Heart left ventricle (tissue), 16 donors: ENCODE measurements around the gene OTOGL. TPM values are rescaled to one million over a fixed set of nuclear protein-coding genes. Genes with fewer than 3 reads are reported as not detected.

Experiments used
- ATAC-seq, 4 donors: fragments of 200-7000 bp; cut with Tn5 transposase; one replicate each; pipeline ENCODE4 v1.9.1; 2020 to 2022; ENCODE audit warnings: moderate library complexity in 4 of 4, mild to moderate bottlenecking in 3 of 4, moderate number of reproducible peaks in 1 of 4
- DNase-seq, 5 donors: peaks; one replicate each; pipeline ENCODE4 v3.0.0-alpha.2; 2020
- H3K27ac ChIP-seq, 12 donors: fragments of 200-600 bp; sonication (generic) in 4 of 12; one replicate each; pipeline versions ENCODE4 v1.5.0 to v1.8.0; 2016 to 2022; ENCODE audit warnings: mild to moderate bottlenecking in 2 of 12
- H3K27me3 ChIP-seq, 9 donors: fragments of 200-600 bp; sonication (generic) in 2 of 9; one replicate each; pipeline versions ENCODE4 v1.5.1 to v1.8.0; 2016 to 2022; ENCODE audit warnings: mild to moderate bottlenecking in 3 of 9
- H3K36me3 ChIP-seq, 9 donors: fragments of 200-600 bp; sonication (generic) in 2 of 9; one replicate each; pipeline versions ENCODE4 v1.5.0 to v1.8.0; 2018 to 2022; ENCODE audit warnings: mild to moderate bottlenecking in 2 of 9
- H3K4me1 ChIP-seq, 12 donors: fragments of 200-600 bp; sonication (generic) in 4 of 12; one replicate each; pipeline versions ENCODE4 v1.5.0 to v1.8.0; 2016 to 2022; ENCODE audit warnings: mild to moderate bottlenecking in 3 of 12
- H3K4me3 ChIP-seq, 12 donors: fragments of 200-600 bp; sonication (generic) in 4 of 12; one replicate each; pipeline versions ENCODE4 v1.5.0 to v1.8.0; 2017 to 2022; ENCODE audit warnings: mild to moderate bottlenecking in 9 of 12, moderate library complexity in 4 of 12
- H3K9me3 ChIP-seq, 12 donors: fragments of 200-600 bp; sonication (generic) in 4 of 12; one replicate each; pipeline versions ENCODE4 v1.5.0 to v1.8.0; 2016 to 2022; ENCODE audit warnings: mild to moderate bottlenecking in 1 of 12
- POLR2A ChIP-seq, 2 donors: fragments of 450-650 bp; IDR thresholded peaks; one replicate each; pipeline ENCODE4 v1.6.1; 2017; ENCODE audit warnings: antibody characterized with exemption in 2 of 2, mild to moderate bottlenecking in 2 of 2, moderate library complexity in 2 of 2
- WGBS, 4 donors: extraction: QIAGEN DNeasy Blood & Tissue Kit in 2 of 4; methylation state at CpG; one replicate each; pipeline versions ENCODE4 v1.1.5 to v1.1.7; 2013 to 2018; 5-methylcytosine and 5-hydroxymethylcytosine counted together
- intact Hi-C, 10 donors: fragments of 100-400 bp; cut with DNase I; formaldehyde crosslinking; loops; one replicate each; pipeline versions ENCODE4 v1.11.1 to v1.14.2; 2022
- polyA plus RNA-seq, 2 donors: library from polyadenylated mRNA; stranded (reverse); fragments of 200-250 nt; gene quantifications; one replicate each; pipeline ENCODE4 v1.2.3, GENCODE V29; 2013
- total RNA-seq, 9 donors: library from RNA; depleted of rRNA in 2 of 9; stranded (reverse); fragments of >200 nt in 2 of 9; fragmentation: NEBNext Ultra II Directional in 3 of 9; extraction: Animal tissue kit (Norgen Biotek cat#: 25700) in 3 of 9; gene quantifications; one replicate each; pipeline versions ENCODE4 v1.1.0 to v1.2.4, GENCODE V29; 2016 to 2023
- TF ChIP-seq, protein P1 (sequence below), 12 donors: fragments of 200-600 bp; sonication (generic) in 4 of 12; IDR thresholded peaks; one replicate each; pipeline versions ENCODE4 v1.5.0 to v1.8.0; 2018 to 2022; ENCODE audit warnings: antibody characterized with exemption in 12 of 12, mild to moderate bottlenecking in 5 of 12
- donor health status: ischemic (EF 13 %, LVEDD 7.1; RV severe dilation, severe dysfunction).
- donor health status: healthy with polysubstance abuse.
- donor health status: DM: no; HTN: yes; CAD: no.
- donor health status: DM: no; HTN: no; CAD: no.
- donor health status: ischemic (EF 25% LVEDD 6.9; RV normal size, moderate dysfunction).
- donor health status: ischemic (EF 25% LVEDD 5.7; RV mildly dilated, moderate dysfunction).
- donor health status: healthy.
- donor health status: DM: yes; HTN: yes; CAD: no.
- donor health status: ischemic (EF 35%, LVEDD 5.7; RV mildly dilated, moderate dysfunction).
- donor health status: nonischemic (EF 11% LVEDD 7.7; RV severe dilation, severe dysfunction).
- donor health status: DM: yes; HTN: yes; CAD: no.
- donor health status: PGD.
- donor health status: ischemic (EF 29% LVEDD 5.4; RV normal size, mild dysfunction).
- donor health status: nonischemic (EF 23%, LVEDD 6.1; RV moderate dilation, normal function).

OTOGL gene
- total and polyA plus RNA-seq, 11 donors: 0.05 to 1.3 (median 0.27) TPM

DNA sequence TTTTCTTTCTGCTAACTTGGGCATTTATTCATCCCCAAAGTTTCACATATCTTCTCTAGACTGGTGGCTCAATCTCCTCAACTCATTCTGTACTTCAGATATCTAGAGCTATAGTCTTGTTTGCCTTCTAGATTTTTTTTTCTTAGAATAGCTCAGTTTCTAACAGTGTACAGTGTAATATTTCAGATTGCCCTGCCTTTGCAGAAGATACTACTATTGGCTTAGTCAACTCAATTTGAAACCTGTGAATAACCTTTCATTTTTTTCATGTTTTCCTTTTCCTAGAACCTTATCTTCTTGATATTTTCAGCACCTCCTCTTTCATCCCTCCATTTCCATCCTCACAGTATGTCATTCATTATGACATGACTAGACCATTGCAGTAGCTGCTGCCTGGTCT, 69.6 kb downstream of the OTOGL start:
- TF ChIP-seq, protein P1, sequence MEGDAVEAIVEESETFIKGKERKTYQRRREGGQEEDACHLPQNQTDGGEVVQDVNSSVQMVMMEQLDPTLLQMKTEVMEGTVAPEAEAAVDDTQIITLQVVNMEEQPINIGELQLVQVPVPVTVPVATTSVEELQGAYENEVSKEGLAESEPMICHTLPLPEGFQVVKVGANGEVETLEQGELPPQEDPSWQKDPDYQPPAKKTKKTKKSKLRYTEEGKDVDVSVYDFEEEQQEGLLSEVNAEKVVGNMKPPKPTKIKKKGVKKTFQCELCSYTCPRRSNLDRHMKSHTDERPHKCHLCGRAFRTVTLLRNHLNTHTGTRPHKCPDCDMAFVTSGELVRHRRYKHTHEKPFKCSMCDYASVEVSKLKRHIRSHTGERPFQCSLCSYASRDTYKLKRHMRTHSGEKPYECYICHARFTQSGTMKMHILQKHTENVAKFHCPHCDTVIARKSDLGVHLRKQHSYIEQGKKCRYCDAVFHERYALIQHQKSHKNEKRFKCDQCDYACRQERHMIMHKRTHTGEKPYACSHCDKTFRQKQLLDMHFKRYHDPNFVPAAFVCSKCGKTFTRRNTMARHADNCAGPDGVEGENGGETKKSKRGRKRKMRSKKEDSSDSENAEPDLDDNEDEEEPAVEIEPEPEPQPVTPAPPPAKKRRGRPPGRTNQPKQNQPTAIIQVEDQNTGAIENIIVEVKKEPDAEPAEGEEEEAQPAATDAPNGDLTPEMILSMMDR (IDR thresholded peaks at IDR 0.05): no peak
- TF ChIP-seq POLR2A (IDR thresholded peaks at IDR 0.05): no peak
- H3K27me3 ChIP-seq: no peaks in the 10 kb centered on the region
- intact Hi-C loops: no loop called here
- no peak overlapping the region for H3K27ac ChIP-seq
- no peaks in the 10 kb centered on the region for H3K9me3 ChIP-seq
- H3K36me3 ChIP-seq: no peaks in the 10 kb centered on the region
- ATAC-seq: no peak
- DNase-seq: no peak
- no peak overlapping the region for H3K4me3 ChIP-seq
- H3K4me1 ChIP-seq: no peaks in the 10 kb centered on the region

DNA sequence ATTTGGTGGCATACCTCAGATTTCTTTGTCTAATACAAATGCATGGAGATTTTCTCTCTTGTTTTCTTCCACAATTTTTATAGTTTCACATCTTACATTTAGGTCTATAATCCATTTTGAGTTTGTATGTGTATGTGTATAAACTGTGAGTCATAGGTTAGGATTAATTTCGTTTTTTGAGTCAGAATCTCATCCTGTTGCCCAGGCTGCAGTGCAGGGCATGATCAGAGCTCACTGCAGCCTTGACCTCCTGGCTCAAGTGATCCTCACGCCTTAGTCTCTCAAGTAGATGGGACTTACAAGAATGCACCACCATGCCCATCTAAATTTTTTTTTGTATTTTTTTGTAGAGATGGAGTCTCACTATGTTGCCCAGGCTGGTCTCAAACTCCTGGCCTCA, 71.6 kb downstream of the OTOGL start:
- H3K36me3 ChIP-seq: no peaks in the 10 kb centered on the region
- TF ChIP-seq POLR2A (IDR thresholded peaks at IDR 0.05): no peak
- TF ChIP-seq, protein P1 (IDR thresholded peaks at IDR 0.05): no peak
- ATAC-seq: no peak

DNA sequence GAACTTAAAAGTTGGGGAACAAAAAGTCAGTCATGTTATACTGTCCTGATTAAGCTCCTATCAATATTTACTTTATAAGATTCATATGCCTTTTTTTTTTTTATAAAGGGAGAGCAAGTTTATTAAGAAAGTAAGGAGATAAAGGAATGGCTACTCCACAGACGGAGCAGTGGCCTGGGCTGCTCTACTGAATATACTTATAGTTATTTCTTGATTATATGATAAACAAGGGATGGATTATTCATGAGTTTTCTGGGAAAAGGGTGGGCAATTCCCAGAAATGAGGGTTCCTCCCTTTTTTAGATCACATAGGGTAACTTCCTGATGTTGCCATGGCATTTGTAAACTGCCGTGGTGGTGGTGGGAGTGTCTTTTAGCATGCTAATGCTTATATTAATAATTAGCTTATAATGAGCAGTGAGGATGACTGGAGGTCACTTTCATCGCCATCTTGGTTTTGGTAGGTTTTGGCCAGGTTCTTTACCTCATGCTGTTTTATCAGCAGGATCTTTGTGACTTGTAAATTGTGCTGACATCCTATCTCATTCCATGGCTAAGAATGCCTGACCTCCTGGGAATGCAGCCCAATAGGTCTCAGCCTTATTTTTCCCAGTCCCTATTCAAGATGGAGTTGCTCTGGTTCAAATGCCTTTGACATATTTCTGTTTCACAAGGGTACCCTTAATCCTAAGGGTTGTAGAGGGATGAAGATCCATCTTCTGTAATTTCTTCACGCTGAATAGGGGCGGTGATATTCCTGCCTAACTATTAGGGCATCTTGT, 73.9 kb downstream of the OTOGL start:
- 80 to 88% (median 86%) methylated on average over 5 of the region's 5 CpGs for WGBS, 4 donors
- Histone ChIP-seq H3K27ac (no peak overlapping the region), H3K4me3 (no peak overlapping the region), H3K9me3 (peaks cover 0 to 4% (median 0%) of the 10 kb centered on the region in 12 donors), H3K27me3 (no peaks in the 10 kb centered on the region), H3K4me1 (no peaks in the 10 kb centered on the region), H3K36me3 (no peaks in the 10 kb centered on the region)
- intact Hi-C loops: no loop called here
- TF ChIP-seq, protein P1 (IDR thresholded peaks at IDR 0.05): no peak
- no peak for TF ChIP-seq POLR2A (IDR thresholded peaks at IDR 0.05)
- DNase-seq: no peak
- ATAC-seq: no peak

More for the DNA sequence above, 71.6 kb downstream of the OTOGL start:
- DNase-seq: no peak
- no peaks in the 10 kb centered on the region for H3K9me3 ChIP-seq
- 78 to 85% (median 83%) methylated on average over 2 of the region's 2 CpGs for WGBS, 4 donors
- H3K4me3 ChIP-seq: no peak overlapping the region
- H3K27me3 ChIP-seq: no peaks in the 10 kb centered on the region
- intact Hi-C loops: no loop called here
- H3K4me1 ChIP-seq: no peaks in the 10 kb centered on the region
- H3K27ac ChIP-seq: no peak overlapping the region

DNA sequence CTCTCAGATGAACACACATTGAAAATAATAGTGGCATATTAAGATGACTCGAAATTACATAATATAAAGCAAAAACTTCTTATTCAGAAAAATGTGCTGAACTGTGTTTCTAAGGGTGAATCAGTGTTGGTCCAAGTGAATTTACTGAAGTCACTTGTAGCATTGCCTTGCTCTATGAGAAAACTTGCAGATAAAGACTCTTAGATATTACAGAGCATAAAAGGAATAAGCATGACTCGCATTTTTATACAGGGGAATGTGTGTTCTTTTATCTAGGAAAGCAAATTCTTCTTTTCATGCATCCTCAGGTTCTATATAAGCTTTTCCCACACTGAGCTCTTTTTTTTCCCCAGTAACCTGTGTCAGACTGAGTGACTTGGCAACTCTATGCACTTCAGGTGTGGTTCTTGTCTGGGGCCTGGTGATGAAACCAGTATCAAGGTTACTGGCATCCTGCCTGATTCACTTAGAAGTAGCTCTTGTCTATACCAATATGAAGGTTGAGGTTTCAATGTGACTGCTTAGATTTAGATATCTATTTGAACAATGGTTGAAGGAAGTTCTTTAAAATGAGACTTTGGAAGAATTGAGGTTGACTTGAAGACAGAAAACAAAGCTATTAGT, 76.1 kb downstream of the OTOGL start:
- H3K9me3 ChIP-seq: peaks cover 0 to 4% (median 0%) of the 10 kb centered on the region in 12 donors
- H3K36me3 ChIP-seq: no peaks in the 10 kb centered on the region
- no peak overlapping the region for H3K27ac ChIP-seq
- ATAC-seq: no peak
- no peak overlapping the region for H3K4me3 ChIP-seq
- H3K27me3 ChIP-seq: no peaks in the 10 kb centered on the region
- no peaks in the 10 kb centered on the region for H3K4me1 ChIP-seq
- intact Hi-C loops: no loop called here
- 81 to 94% (median 90%) methylated on average over 2 of the region's 2 CpGs for WGBS, 4 donors
- no peak for DNase-seq
- no peak for TF ChIP-seq POLR2A (IDR thresholded peaks at IDR 0.05)
- TF ChIP-seq, protein P1 (IDR thresholded peaks at IDR 0.05): no peak
